CD4-positive, alpha-beta T cell treated with Interleukin-10 for 1 hour (primary cell): ENCODE data around the gene ZNF30.
A peak's percentile ranks its signal among the peaks of the same experiment; 100 is the strongest.

Experiments used
- DNase-seq: peaks from one replicate; pipeline ENCODE4 v3.0.0-alpha.2; 2020

The ZNF30 gene

DNA sequence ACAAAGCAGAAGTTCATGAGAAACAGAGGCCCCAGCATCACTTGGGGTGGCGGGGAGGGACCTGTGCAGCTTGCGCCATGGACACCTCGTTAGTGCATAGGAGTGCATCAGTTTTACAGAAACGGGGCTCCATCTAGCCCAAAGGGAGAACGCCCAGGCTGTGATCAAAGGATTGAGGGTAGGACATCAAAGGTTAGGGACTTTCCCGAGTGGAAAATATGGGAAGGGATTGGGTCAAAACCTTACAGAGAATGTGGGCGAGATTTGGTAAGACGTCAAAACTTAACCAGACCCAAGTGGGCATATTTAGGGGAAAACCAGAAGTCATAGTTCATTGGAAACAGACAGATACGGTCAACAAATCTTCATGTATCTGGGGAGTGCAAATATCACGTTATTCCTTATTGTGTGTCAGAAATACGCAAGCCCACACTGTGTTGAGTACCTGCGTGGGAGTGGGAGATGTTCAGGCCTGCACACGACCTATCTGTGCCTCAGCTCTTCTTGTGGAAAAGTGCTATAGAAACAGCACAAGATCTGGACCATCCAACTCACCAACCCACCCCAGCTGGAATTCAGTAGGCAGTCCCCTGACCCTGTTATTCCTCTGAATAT lies 64.0 kb downstream of the ZNF30 start:
- no peak for DNase-seq

DNA sequence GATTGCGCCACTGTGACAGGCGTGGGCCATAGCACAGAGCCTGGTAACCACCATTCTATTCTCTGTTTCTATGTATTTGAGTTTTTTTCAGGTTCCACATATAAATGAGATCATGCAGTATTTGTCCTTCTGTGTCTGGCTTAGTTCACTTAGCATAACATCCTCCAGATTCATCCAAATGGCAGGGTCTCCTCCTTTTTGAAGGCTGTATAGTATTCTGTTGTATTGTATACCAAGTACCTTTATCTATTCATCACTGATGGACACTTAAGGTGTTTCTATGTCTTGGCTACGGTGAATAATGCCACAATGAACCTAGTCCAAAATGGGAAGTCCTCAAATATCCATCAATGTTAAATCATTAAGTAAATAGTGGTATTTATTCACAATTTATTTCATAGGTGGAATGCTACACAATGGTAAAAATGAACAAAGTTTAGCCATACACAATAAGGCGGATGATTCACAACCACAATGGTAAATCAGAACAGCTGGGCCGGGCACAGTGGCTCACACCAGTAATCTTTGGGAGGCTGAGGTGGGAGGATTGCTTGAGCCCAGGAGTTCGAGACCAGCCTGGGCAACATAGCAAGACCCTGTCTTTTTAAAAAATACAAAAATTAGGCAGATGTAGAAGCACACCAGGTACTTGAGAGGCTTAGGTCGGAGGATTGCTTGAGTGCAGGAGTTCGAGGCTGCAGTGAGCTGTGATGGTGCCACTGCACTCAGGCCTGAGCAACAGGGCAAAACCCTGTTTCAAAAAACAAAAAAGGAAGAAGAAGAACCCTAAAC lies 65.0 kb downstream of the ZNF30 start:
- DNase-seq = no peak

DNA sequence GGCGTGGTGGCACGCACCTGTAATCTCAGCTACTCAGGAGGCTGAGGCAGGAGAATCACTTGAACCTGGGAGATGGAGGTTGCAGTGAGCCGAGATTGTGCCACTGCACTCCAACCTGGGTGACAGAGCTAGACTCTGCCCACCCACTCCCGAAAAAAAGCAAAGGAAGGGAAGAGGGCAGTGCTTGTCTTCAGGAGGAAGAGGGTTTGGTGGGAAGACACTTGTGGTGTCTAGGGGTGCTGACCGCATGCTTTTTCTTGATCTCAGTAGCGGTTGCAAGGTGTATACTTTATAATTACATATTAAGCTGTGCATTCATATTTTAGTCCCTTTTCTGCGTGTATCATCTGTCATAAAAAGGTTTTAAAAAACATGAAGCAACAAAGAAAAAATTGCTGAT lies 65.9 kb downstream of the ZNF30 start:
- peak; percentile 19 for DNase-seq

DNA sequence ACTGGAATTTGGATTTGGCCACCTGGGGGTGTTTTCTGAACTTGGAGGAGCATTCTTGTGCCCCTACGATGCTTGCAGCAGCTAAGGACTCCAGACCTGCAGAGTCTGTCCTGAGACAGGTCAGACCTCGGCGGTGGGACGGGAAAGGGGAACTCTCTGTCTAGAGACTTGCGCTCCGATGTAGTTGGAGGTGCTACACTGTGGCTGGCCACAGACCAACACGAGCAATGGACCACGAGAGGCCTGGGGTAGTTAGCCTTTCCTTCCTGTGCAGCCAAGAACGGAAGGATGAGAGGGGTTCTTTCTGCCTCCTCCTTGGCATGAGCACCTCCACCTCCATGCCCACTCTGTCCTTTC lies 67.6 kb downstream of the ZNF30 start:
- DNase-seq = no peak
